NCI-H1048 (cell line): ENCODE data around the gene SCART1.
"Not testable (repeated sequence)": the region's sequence is repeated elsewhere in the genome, so short reads cannot be mapped to it uniquely, and the experiment has no call there.

ENCODE experiments used
- DNase-seq: peaks from one replicate; lab custom pipeline; 2025; lab: John Stamatoyannopoulos, UW

SCART1 gene

GRCh38 chr10:133432789-133433188 is 21.0 kb upstream of the SCART1 start:
- not testable (repeated sequence) for DNase-seq

GRCh38 chr10:133438711-133439273 is 15.0 kb upstream of the SCART1 start:
- DNase-seq = no peak

- no peak for DNase-seq
Observed at GRCh38 chr10:133439517-133440461, 14.0 kb upstream of the SCART1 start.

- DNase-seq = no peak
Observed at GRCh38 chr10:133440633-133441285, 13.0 kb upstream of the SCART1 start.

GRCh38 chr10:133441356-133441755 is 12.4 kb upstream of the SCART1 start:
- DNase-seq = not testable (repeated sequence)

GRCh38 chr10:133441780-133442179 is 12.0 kb upstream of the SCART1 start:
- no peak for DNase-seq

- DNase-seq = no peak
Observed at GRCh38 chr10:133442191-133442966, 11.4 kb upstream of the SCART1 start.

GRCh38 chr10:133442967-133443924 is 10.5 kb upstream of the SCART1 start:
- no peak for DNase-seq

GRCh38 chr10:133444342-133445267 is 9.1 kb upstream of the SCART1 start:
- DNase-seq = no peak

GRCh38 chr10:133445268-133445732 is 8.4 kb upstream of the SCART1 start:
- no peak for DNase-seq

- DNase-seq = no peak
Observed at GRCh38 chr10:133445751-133446708, 7.7 kb upstream of the SCART1 start.

- DNase-seq = no peak
Observed at GRCh38 chr10:133446979-133447378, 6.8 kb upstream of the SCART1 start.

- DNase-seq = no peak
Observed at GRCh38 chr10:133448120-133448519, 5.6 kb upstream of the SCART1 start.

- DNase-seq = no peak
Observed at GRCh38 chr10:133451346-133451745, 2.4 kb upstream of the SCART1 start.

GRCh38 chr10:133452453-133452852 is 1.3 kb upstream of the SCART1 start:
- DNase-seq = no peak

GRCh38 chr10:133454204-133454893 is 604 bp downstream of the SCART1 start:
- no peak for DNase-seq

GRCh38 chr10:133455196-133455595 is 1.5 kb downstream of the SCART1 start:
- no peak for DNase-seq

GRCh38 chr10:133455611-133456031 is 1.9 kb downstream of the SCART1 start:
- no peak for DNase-seq
